Embryonic facial prominence (tissue), 1 donor: ENCODE data around the gene TTLL9.
"Not testable (repeated sequence)": the region's sequence is repeated elsewhere in the genome, so short reads cannot be mapped to it uniquely, and the experiment has no call there.

Experiments used
- DNase-seq: peaks from one replicate; pipeline ENCODE4 v3.0.0-alpha.2; 2016; ENCODE audit errors: extremely low spot score

Gene TTLL9

DNA sequence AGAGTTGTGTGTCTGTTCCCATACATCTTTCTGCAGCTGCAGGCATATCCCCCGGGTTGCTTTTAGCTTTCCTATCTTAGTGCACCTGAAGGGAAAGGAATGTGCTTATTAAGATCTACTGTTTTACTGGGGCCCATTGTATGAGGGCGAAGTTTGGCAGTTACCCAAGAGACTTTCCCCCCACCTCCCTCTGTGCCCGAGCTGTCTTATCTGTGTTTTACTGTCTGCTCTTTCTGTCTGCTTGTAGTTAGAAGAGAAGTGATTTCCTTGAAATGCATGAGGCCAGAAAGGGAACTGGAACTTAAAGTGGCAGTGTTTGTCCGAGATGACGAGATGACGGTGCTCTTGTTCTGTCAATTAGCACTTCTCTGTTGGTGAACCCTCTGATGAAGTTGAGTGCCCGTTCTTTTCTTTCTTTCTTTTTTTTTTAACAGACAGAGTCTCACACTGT, 47.6 kb downstream of the TTLL9 start:
- DNase-seq, result not testable (repeated sequence)

DNA sequence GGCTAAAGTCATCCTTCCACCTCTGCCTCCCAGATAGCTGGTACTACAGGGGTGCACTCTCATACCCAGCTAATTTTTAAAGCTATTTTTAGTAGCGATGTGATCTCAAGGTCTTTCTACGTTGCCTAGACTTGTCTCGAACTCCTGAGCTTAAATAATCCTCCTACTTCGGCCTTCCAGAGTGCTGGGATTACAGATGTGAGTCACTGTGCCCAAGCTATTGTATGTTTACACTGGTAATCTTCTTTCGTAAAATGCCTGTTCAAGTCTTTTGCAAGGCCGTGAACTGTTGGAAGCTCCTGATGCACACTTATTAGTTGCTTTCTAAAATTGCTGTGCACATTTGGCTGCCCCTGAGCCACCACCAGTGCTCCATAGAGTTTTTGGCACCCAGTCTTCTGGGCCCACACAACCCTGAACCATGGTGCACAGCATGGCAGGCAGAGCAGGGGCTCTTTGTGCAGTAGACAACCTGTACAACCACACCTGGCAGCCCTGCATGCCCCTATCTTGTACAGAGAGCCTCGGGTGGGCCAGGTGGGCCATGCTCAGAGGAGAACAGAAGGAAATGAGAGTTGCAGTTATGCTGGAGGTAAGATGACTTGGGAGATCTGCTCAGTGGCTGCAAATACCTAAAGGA, 48.2 kb downstream of the TTLL9 start:
- DNase-seq, result no peak

DNA sequence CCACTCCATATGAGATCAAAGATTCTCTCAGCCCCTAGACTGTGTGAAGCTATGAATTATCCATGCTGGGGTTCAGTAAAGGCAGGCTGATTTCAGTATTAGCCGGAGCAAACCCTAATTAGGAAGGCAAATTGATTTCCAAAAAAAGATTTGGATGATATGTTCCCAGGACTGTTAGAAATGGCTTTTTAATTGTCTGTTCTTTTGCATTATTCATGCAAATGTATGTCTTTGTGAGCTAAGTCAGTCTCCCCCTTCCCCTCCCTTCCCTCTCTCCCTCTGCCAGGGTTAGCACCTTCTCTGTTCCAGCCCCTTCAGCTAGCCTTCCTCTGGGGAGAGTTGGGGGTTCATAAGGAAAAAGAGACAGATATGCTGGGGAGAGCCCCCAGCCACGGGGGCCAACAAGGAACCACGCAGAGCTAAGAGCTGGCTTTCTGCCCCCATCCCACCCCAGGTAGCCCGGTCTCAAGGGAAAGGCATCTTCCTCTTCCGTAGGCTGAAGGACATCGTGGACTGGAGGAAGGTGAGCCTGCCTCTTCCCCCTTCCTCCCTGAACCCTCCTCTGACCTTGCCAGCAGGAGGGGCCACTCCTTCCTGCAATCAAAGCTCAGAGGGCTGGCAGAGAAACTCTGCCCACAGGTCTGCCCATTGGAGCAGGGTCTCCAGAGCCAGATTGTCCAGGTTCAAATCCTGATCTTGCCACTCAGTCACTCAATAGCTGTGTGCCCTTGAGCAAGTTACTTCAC, 49.1 kb downstream of the TTLL9 start:
- DNase-seq, result no peak

- no peak for DNase-seq
These were observed 49.9 kb downstream of the TTLL9 start for GRCh38 chr20:31920275-31920855.

DNA sequence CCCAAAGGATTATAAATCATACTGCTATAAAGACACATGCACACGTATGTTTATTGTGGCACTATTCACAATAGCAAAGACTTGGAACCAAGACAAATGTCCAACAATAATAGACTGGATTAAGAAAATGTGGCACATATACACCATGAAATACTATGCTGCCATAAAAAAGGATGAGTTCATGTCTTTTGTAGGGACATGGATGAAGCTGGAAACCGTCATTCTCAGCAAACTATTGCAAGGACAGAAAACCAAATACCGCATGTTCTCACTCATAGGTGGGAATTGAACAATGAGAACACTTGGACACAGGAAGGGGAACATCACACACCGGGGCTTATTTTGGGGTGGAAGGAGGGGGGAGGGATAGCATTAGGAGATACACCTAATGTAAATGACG, 51.0 kb downstream of the TTLL9 start:
- DNase-seq, result not testable (repeated sequence)

GRCh38 chr20:31922181-31922580, 51.7 kb downstream of the TTLL9 start:
- DNase-seq, result no peak

- DNase-seq, result no peak
These were observed 52.2 kb downstream of the TTLL9 start for GRCh38 chr20:31922588-31922987.

DNA sequence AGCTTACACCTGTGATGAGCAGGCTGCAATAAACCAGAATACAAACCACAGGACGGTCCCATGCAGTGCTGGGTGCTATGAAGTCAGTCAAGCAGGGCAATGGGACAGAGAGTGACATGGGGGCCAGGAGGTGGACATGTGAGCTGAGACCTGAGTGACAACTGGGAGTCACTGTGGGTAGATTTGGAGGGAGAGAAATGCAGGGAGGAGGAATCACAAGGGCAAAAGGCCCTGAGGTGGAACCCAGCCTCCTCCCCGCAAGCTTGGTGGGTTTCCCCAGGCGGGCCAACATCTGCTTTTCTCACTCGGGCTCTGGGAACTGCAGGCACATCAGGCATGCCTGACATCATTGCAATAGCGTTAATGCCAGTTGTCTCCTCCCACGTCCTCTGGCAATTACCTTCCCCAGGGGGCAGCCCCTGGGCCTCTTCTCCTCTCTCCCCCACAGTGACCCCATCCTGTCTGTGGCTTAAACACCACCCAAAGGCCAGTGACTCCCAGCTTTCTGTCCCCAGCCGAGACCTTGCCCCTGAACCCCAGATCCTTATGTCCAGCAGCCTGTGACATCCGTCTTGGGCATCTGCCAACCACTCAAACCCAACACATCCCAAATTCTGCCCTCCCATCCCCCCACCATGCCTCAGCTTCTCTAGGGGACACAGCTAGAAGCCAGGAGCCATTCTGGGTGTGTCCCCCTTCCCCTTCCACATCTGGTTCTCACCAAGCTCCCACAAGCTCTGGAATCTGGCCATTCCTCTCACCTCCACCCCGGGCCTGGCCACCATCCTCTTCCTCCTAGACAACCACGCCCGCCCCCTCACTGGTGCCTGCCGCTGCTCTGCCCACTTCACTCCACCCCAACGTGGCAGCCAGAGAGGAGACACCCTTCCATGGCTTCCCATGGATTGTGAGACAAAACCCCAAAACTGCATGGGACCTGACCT, 53.2 kb downstream of the TTLL9 start:
- DNase-seq, result no peak

- DNase-seq, result no peak
These were observed 54.1 kb downstream of the TTLL9 start for GRCh38 chr20:31924561-31924960.

DNA sequence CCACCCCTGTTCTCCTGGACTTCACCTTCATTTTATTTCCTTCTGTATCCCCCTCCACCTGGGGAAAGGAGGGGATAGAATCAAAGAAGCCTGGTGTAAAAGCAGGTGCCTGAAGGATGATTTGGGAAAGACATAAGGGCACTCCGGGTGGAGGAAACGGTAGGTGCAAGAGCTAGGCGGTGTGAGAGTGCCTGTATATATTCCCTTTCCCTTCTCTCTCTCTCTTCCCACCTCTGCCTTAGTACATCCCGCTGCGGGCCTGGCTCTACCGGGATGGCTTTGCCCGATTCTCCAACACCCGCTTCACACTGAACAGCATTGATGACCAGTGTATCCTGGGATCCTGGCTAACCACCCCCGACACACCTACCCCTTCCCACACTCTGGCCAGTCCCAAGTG, 55.2 kb downstream of the TTLL9 start:
- no peak for DNase-seq

DNA sequence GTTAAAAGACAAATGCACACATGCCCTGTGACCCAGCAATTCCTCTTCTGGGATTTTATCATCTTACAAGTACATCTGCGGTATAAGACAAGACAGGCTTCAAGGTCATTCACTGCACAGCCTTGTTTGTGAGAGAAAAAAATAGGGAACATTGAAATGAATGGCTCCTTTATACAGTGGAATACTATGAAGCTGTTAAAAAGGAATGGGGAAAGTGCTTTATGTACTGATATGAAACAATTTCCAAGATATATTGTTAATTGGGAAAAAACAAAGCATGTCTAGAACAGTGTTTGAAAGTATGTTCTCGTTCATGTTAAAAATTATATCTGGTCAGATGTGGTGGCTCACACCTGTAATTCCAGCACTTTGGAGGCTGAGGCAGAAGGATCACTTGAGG, 56.1 kb downstream of the TTLL9 start:
- DNase-seq, result no peak

- DNase-seq, result no peak
These were observed 57.3 kb downstream of the TTLL9 start for GRCh38 chr20:31927627-31928159.

DNA sequence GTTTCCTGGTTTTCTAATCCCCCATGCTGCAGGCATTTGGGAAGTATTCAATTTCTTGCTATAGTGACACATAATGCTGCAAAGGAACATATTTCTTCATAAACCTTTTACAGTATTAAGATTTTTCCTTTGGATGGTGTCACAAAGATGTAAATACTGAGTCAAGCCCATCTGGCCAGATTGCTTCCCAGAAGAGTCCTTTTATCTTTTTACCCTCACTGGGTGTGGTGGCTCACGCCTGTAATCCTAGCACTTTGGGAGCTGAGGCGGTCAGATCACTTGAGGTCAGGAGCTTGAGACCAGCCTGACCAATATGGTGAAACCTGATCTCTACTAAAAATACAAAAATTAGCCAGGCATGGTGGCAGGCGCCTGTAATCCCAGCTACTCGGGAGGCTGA, 59.2 kb downstream of the TTLL9 start:
- not testable (repeated sequence) for DNase-seq

DNA sequence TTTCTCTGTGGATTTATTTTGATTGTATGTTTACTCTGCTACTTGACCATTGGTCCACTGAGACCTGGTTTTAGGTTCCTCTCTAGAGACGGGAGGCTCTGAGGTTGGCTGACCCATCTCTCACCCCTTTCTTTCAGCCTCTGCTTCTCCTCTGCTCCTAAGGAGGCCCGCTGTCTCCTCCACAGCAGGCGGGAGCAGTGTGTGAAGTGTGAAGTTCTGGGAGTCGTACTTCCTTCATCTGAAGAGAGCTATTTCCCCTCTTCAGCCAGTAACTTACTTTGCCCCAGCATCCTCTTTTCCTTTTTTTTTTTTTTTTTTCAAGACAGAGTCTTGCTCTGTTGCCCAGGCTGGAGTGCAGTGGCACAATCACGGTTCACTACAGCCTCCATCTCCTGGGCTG, 60.3 kb downstream of the TTLL9 start:
- no peak for DNase-seq

- DNase-seq, result no peak
These were observed 63.3 kb downstream of the TTLL9 start for GRCh38 chr20:31933698-31934097.

DNA sequence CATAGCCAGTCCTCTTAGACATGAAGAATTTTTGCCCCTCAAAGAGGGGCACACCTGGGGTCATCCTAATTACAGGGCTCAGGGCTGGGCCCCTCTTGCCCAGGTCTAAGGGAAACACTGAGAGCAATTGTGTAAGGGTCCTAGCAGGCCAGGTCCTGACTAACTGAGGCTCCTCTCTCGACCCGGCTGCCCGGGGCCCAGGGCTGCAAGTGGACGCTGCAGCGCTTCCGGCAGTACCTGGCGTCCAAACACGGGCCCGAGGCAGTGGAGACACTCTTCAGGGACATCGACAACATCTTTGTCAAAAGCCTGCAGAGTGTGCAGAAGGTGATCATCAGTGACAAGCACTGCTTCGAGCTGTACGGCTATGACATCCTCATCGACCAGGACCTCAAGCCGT, 64.1 kb downstream of the TTLL9 start:
- no peak for DNase-seq

DNA sequence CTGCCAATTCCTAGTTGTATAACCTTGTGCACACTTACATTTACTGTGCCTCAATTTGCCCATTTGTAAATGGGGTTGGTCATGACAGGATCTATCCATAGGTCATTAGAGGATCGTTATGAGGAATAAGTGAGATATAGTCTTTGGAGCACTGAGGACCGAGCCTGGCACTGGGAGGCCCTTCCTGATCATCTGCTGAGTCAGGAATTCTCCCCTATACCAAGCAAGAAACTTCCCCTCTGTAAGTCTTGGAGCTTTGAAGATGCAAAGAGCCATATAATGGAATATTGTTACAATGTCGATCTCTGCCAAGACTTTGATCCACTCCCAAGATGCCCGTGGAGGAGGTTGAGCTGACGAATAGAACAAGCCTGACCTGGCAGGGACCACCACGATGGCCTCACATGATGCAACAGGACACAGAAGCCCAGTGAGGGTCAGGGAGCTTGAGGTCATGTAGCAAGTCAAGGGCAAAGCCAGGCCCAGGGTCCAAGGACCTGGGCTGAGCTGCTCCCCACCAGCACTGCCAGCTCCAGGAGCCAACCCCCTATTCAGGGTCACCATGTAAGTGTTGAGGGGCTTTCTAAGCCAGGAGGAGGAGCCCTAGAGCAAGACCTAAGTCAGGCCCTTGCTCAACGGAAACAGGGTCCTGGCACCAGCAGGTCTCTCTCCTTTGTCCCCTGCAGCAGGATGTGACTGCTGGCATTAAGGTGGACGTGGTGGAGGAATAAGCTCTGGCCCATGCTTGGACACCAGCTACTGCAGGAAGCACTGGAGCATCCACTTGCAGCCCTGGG, 64.7 kb downstream of the TTLL9 start:
- no peak for DNase-seq

GRCh38 chr20:31936420-31936819, 66.0 kb downstream of the TTLL9 start:
- no peak for DNase-seq

DNA sequence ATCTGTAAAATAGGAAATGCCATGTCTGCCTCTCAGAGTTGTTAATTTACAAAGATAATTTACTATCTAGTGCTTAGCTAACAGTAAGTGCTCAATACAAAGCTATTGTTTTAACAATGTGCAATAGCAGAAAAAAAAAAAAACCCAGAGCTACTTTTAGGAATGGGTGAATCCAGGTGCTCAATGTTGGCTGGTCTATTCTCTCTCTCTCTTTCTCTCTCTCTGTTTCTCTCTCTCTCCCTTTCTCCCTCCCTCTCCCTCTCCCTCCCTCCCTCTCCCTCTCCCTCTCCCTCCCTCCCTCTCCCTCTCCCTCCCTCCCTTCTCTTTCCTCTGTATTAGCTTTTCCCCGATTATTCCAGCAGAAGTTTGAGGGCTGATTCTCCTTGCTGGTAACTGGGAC, 67.4 kb downstream of the TTLL9 start:
- no peak for DNase-seq

DNA sequence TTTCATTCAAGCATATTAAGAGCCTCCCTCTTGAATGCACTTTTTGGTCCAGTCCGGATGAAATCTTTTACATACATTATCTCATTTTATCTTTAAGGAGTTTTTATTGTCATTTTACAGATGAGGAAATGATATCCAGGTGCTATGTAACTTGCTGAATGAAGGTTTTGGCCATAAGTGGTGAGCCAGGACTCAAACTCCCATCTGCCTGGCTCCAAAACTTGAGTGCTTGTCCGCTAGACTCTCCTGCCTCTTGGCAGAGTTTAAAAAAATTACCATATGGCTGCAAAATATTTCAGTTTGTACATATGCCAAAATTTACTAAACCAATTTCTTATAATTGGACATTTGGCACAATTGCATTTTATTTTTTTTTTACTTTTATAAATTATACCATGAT, 69.2 kb downstream of the TTLL9 start:
- DNase-seq, result no peak

- DNase-seq, result no peak
These were observed 72.6 kb downstream of the TTLL9 start for GRCh38 chr20:31943052-31943471.
